H9 (cell line): ENCODE results near the gene THPO. TPM values are rescaled to one million over a fixed set of nuclear protein-coding genes. Genes with fewer than 3 reads are reported as not detected.

Source experiments
- DNase-seq: peaks from one replicate; pipeline ENCODE4 v3.0.0-alpha.2; 2017
- H2AFZ ChIP-seq: one replicate; pipeline ENCODE4 v1.6.1; 2013; ENCODE audit warnings: mild to moderate bottlenecking, low read length, control low read depth, moderate library complexity
- H2AK5ac ChIP-seq: 2 replicates; pipeline ENCODE4 v1.6.1; 2013; ENCODE audit warnings: low read length, control low read depth, mixed read lengths; ENCODE audit not compliant: insufficient read length
- H2BK120ac ChIP-seq: one replicate; pipeline ENCODE4 v1.6.1; 2013; ENCODE audit warnings: low read depth, mild to moderate bottlenecking, low read length, control low read depth, inconsistent platforms; ENCODE audit not compliant: poor library complexity, severe bottlenecking
- H2BK12ac ChIP-seq: 2 replicates; pipeline ENCODE4 v1.6.1; 2013; ENCODE audit warnings: low read length, control low read depth, mixed read lengths, low read depth; ENCODE audit not compliant: insufficient read length
- H2BK15ac ChIP-seq: 2 replicates; pipeline ENCODE4 v1.6.1; 2013; ENCODE audit warnings: low read depth, low read length, control low read depth
- H2BK20ac ChIP-seq: one replicate; pipeline ENCODE4 v1.6.1; 2013; ENCODE audit warnings: low read depth, mild to moderate bottlenecking, low read length, control low read depth, inconsistent platforms; ENCODE audit not compliant: poor library complexity, severe bottlenecking
- H2BK5ac ChIP-seq: 2 replicates; pipeline ENCODE4 v1.6.1; 2013; ENCODE audit warnings: low read length, control low read depth, mixed read lengths; ENCODE audit not compliant: insufficient read length
- H3K14ac ChIP-seq: 2 replicates; pipeline ENCODE4 v1.6.1; 2013; ENCODE audit warnings: low read length, control low read depth; ENCODE audit not compliant: insufficient read depth
- H3K18ac ChIP-seq: 2 replicates; pipeline ENCODE4 v1.6.1; 2013; ENCODE audit warnings: low read depth, mild to moderate bottlenecking, mixed read lengths, low read length, control low read depth; ENCODE audit not compliant: insufficient read length
- H3K23ac ChIP-seq: 2 replicates; pipeline ENCODE4 v1.6.1; 2013; ENCODE audit warnings: low read length, control low read depth, mixed read lengths, low read depth; ENCODE audit not compliant: insufficient read length
- H3K23me2 ChIP-seq: 2 replicates; pipeline ENCODE4 v1.6.1; 2013; ENCODE audit warnings: low read depth, mild to moderate bottlenecking, mixed read lengths, low read length, control low read depth; ENCODE audit not compliant: insufficient read length, poor library complexity, severe bottlenecking
- H3K27ac ChIP-seq: 2 replicates; pipeline ENCODE4 v1.5.1; 2013; ENCODE audit warnings: low read length, control low read depth, mixed read lengths, low read depth; ENCODE audit not compliant: insufficient read length
- H3K27me3 ChIP-seq: 2 replicates; pipeline ENCODE4 v1.6.1; 2013; ENCODE audit warnings: low read length, control low read depth, inconsistent platforms; ENCODE audit not compliant: insufficient read depth
- H3K4ac ChIP-seq: 2 replicates; pipeline ENCODE4 v1.6.1; 2013; ENCODE audit warnings: low read depth, mild to moderate bottlenecking, control low read depth, inconsistent platforms, low read length, moderate library complexity
- H3K4me1 ChIP-seq: 2 replicates; pipeline ENCODE4 v1.6.1; 2013; ENCODE audit warnings: low read length, control low read depth, inconsistent platforms; ENCODE audit not compliant: insufficient read depth
- H3K4me2 ChIP-seq: 2 replicates; pipeline ENCODE4 v1.6.1; 2013; ENCODE audit warnings: low read length, control low read depth, mixed read lengths; ENCODE audit not compliant: insufficient read length, insufficient read depth
- H3K56ac ChIP-seq: 2 replicates; pipeline ENCODE4 v1.6.1; 2013; ENCODE audit warnings: low read depth, mild to moderate bottlenecking, mixed read lengths, low read length, control low read depth; ENCODE audit not compliant: insufficient read length
- H3K79me1 ChIP-seq: 2 replicates; pipeline ENCODE4 v1.6.1; 2013; ENCODE audit warnings: low read depth, mild to moderate bottlenecking, moderate library complexity, low read length, control low read depth, inconsistent platforms; ENCODE audit not compliant: insufficient read depth, poor library complexity, severe bottlenecking
- H3K79me2 ChIP-seq: 2 replicates; pipeline ENCODE4 v1.6.1; 2013; ENCODE audit warnings: low read length, control low read depth, inconsistent platforms; ENCODE audit not compliant: insufficient read depth
- H3K9ac ChIP-seq: 2 replicates; pipeline ENCODE4 v1.6.1; 2013; ENCODE audit warnings: low read length, control low read depth, mixed read lengths; ENCODE audit not compliant: insufficient read length; ENCODE audit errors: extremely low read depth
- H3K9me3 ChIP-seq: one replicate; pipeline ENCODE4 v1.6.1; 2013; ENCODE audit warnings: low read depth, low read length, inconsistent platforms; ENCODE audit not compliant: control insufficient read depth
- H3T11ph ChIP-seq: one replicate; pipeline ENCODE4 v1.6.1; 2013; ENCODE audit warnings: mild to moderate bottlenecking, low read length, control low read depth, inconsistent platforms
- H4K20me1 ChIP-seq: one replicate; pipeline ENCODE4 v1.6.1; 2013; ENCODE audit not compliant: control insufficient read depth, insufficient read length, insufficient read depth
- H4K5ac ChIP-seq: 2 replicates; pipeline ENCODE4 v1.6.1; 2013; ENCODE audit warnings: low read depth, mild to moderate bottlenecking, mixed read lengths, low read length, control low read depth; ENCODE audit not compliant: insufficient read length
- H4K8ac ChIP-seq: replicated peaks from 2 replicates; pipeline ENCODE4 v1.6.1; 2013; ENCODE audit warnings: low read length, control low read depth, mixed read lengths, low read depth; ENCODE audit not compliant: insufficient read length
- H4K91ac ChIP-seq: 2 replicates; pipeline ENCODE4 v1.6.1; 2013; ENCODE audit warnings: low read depth, mild to moderate bottlenecking, moderate library complexity, mixed read lengths, low read length, control low read depth; ENCODE audit not compliant: insufficient read length
- H3K27ac Mint-ChIP-seq, 3 experiments: 2 replicates in 2 of 3; 3 replicates in 1 of 3; pipeline ENCODE4 v1.8.0; 2020 to 2021; ENCODE audit warnings: mixed read lengths in 3 of 3, mild to moderate bottlenecking in 1 of 3, moderate library complexity in 1 of 3
- H3K27me3 Mint-ChIP-seq: 2 replicates; pipeline ENCODE4 v1.8.0; 2021; ENCODE audit warnings: low read depth, mild to moderate bottlenecking, moderate library complexity, mixed read lengths
- H3K36me3 Mint-ChIP-seq, 3 experiments: 2 replicates in 2 of 3; 3 replicates in 1 of 3; pipeline ENCODE4 v1.8.0; 2020 to 2021; ENCODE audit warnings: low read depth in 3 of 3, mixed read lengths in 3 of 3; ENCODE audit not compliant: insufficient read depth in 1 of 3
- H3K4me1 Mint-ChIP-seq, 2 experiments: 2 replicates each; pipeline ENCODE4 v1.8.0; 2020; ENCODE audit warnings: mixed read lengths in 2 of 2
- H3K4me3 Mint-ChIP-seq, 2 experiments: 2 replicates in 1 of 2; 3 replicates in 1 of 2; pipeline ENCODE4 v1.8.0; 2020 to 2021; ENCODE audit warnings: mild to moderate bottlenecking in 2 of 2, mixed read lengths in 2 of 2, moderate library complexity in 1 of 2
- H3K9me3 Mint-ChIP-seq, 2 experiments: 2 replicates in 1 of 2; 3 replicates in 1 of 2; pipeline ENCODE4 v1.8.0; 2020; ENCODE audit warnings: mild to moderate bottlenecking in 2 of 2, mixed read lengths in 2 of 2, moderate library complexity in 1 of 2
- WGBS: extraction: QIAGEN DNeasy Blood & Tissue Kit; methylation state at CpG from one replicate; pipeline ENCODE4 v1.1.7; 2013; ENCODE audit warnings: missing lambda C conversion rate, low lambda C conversion rate, mixed read lengths; ENCODE audit not compliant: insufficient read length; ENCODE audit errors: extremely low coverage; 5-methylcytosine and 5-hydroxymethylcytosine counted together
- total RNA-seq: library from RNA; stranded (reverse); gene quantifications from 2 replicates; pipeline ENCODE4 v1.2.1, GENCODE V29; 2021
- TF ChIP-seq, protein P1 (sequence below): fragments of 200-600 bp; sonication (generic); conservative IDR thresholded peaks from 3 replicates; pipeline ENCODE4 v1.8.0; 2021; ENCODE audit warnings: antibody characterized with exemption, mild to moderate bottlenecking

Gene THPO
- total RNA-seq, 1 experiment from 2014 or later: 0.85 TPM

DNA sequence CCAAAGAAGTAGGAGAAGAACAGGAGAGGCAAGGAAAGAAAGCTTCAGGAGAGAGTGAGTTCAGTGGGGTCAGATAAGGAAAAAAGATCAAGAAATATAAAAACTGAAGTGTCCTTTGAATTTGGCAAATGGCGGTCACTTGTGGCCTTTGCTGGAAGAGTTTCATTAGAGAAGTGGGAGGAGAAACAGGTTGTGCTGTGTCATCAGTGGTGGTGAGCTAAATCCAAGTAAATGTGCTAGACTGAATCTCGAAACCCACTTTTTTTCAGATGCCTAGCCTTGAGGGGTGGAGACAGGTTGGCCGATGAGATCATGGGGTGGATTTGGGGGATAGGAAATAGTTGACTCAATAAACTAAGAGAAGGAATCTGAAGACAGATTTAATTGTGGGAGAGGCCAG is 45.6 kb upstream of the THPO start:
- Histone ChIP-seq H4K5ac (no peak overlapping the region), H3K4ac (no peak overlapping the region), H2BK12ac (no peak overlapping the region), H3K27ac (no peak overlapping the region), H3K23ac (no peak overlapping the region), H3K56ac (no peak overlapping the region), H2BK20ac (no peak overlapping the region), H2BK5ac (no peak overlapping the region), H3K79me2 (no peaks in the 10 kb centered on the region), H4K91ac (no peak overlapping the region), H4K20me1 (no peaks in the 10 kb centered on the region), H3K18ac (no peak overlapping the region), H2BK120ac (no peak overlapping the region), H3K79me1 (no peaks in the 10 kb centered on the region), H3K14ac (no peak overlapping the region), H3K27me3 (no peaks in the 10 kb centered on the region), H3K4me1 (no peaks in the 10 kb centered on the region), H3K4me2 (no peak overlapping the region), H4K8ac (no peak overlapping the region), H2AK5ac (no peak overlapping the region), H3K9ac (no peak overlapping the region), H3K9me3 (no peaks in the 10 kb centered on the region), H2BK15ac (no peak overlapping the region), H3T11ph (no peak overlapping the region), H2AFZ (no peak overlapping the region), H3K23me2 (no peaks in the 10 kb centered on the region)
- peaks cover 9% of the 10 kb centered on the region; the same call in 1 of the 2 replicates for H3K27me3 Mint-ChIP-seq
- TF ChIP-seq, protein P1, sequence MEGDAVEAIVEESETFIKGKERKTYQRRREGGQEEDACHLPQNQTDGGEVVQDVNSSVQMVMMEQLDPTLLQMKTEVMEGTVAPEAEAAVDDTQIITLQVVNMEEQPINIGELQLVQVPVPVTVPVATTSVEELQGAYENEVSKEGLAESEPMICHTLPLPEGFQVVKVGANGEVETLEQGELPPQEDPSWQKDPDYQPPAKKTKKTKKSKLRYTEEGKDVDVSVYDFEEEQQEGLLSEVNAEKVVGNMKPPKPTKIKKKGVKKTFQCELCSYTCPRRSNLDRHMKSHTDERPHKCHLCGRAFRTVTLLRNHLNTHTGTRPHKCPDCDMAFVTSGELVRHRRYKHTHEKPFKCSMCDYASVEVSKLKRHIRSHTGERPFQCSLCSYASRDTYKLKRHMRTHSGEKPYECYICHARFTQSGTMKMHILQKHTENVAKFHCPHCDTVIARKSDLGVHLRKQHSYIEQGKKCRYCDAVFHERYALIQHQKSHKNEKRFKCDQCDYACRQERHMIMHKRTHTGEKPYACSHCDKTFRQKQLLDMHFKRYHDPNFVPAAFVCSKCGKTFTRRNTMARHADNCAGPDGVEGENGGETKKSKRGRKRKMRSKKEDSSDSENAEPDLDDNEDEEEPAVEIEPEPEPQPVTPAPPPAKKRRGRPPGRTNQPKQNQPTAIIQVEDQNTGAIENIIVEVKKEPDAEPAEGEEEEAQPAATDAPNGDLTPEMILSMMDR: no peak
- H3K27ac Mint-ChIP-seq: no peak overlapping the region
- no peaks in the 10 kb centered on the region; a peak in 1 of 4 replicates for H3K4me1 Mint-ChIP-seq
- no CpG with 5 or more reads among the region's 3 CpGs for WGBS
- no peak overlapping the region for H3K4me3 Mint-ChIP-seq
- DNase-seq: no peak
- H3K36me3 Mint-ChIP-seq: peaks cover 0 to 1% (median 0%) of the 10 kb centered on the region in 3 experiments; a peak in 1 of 7 replicates
- H3K9me3 Mint-ChIP-seq: peaks cover 6 to 14% of the 10 kb centered on the region in 2 experiments; a peak in 4 of 5 replicates
